ENCODE measurements around the gene PSMB8.
"Not testable (repeated sequence)": the region's sequence is repeated elsewhere in the genome, so short reads cannot be mapped to it uniquely, and the experiment has no call there.

The PSMB8 gene

GRCh38 chr6:32816746-32817204, 27.1 kb downstream of the PSMB8 start, which contains the start of gene HLA-DOB:
HLA-DOB (minus strand) TSS chr6:32817002; CDS start chr6:32816951, 51 bp downstream.
- peaks cover 20% of the 10 kb centered on the region for H3K4me1 Mint-ChIP-seq
- no peaks in the 10 kb centered on the region for H3K36me3 Mint-ChIP-seq (ENCODE audit: low read depth)
- peaks cover 33% of the 10 kb centered on the region for H3K27me3 Mint-ChIP-seq (ENCODE audit: low read depth, poor library complexity)
- TF ChIP-seq CTCF (IDR thresholded peaks at IDR 0.05) = no peak
- H3K27ac Mint-ChIP-seq = no peak within 1 kb of the TSS
- no peak for DNase-seq
- no peaks in the 10 kb centered on the region for H3K9me3 Mint-ChIP-seq
- H3K4me3 Mint-ChIP-seq = no peak within 1 kb of the TSS

GRCh38 chr6:32815996-32816395, 27.9 kb downstream of the PSMB8 start:
- H3K9me3 Mint-ChIP-seq = no peaks in the 10 kb centered on the region
- no peak overlapping the region for H3K27ac Mint-ChIP-seq
- DNase-seq = no peak
- H3K36me3 Mint-ChIP-seq (ENCODE audit: low read depth) = no peaks in the 10 kb centered on the region
- H3K27me3 Mint-ChIP-seq (ENCODE audit: low read depth, poor library complexity) = peaks cover 33% of the 10 kb centered on the region
- peaks cover 20% of the 10 kb centered on the region for H3K4me1 Mint-ChIP-seq
- TF ChIP-seq CTCF (IDR thresholded peaks at IDR 0.05) = no peak
- H3K4me3 Mint-ChIP-seq = no peak overlapping the region

GRCh38 chr6:32815115-32815514, 28.7 kb downstream of the PSMB8 start:
- no peak overlapping the region for H3K4me3 Mint-ChIP-seq
- no peak for DNase-seq
- H3K4me1 Mint-ChIP-seq = peaks cover 20% of the 10 kb centered on the region
- H3K36me3 Mint-ChIP-seq (ENCODE audit: low read depth) = no peaks in the 10 kb centered on the region
- H3K27me3 Mint-ChIP-seq (ENCODE audit: low read depth, poor library complexity) = peaks cover 27% of the 10 kb centered on the region
- H3K27ac Mint-ChIP-seq = no peak overlapping the region
- no peaks in the 10 kb centered on the region for H3K9me3 Mint-ChIP-seq
- TF ChIP-seq CTCF (IDR thresholded peaks at IDR 0.05) = no peak

GRCh38 chr6:32814145-32814544, 29.7 kb downstream of the PSMB8 start:
- H3K27me3 Mint-ChIP-seq (ENCODE audit: low read depth, poor library complexity) = peaks cover 19% of the 10 kb centered on the region
- no peak for TF ChIP-seq CTCF (IDR thresholded peaks at IDR 0.05)
- H3K9me3 Mint-ChIP-seq = no peaks in the 10 kb centered on the region
- H3K36me3 Mint-ChIP-seq (ENCODE audit: low read depth) = no peaks in the 10 kb centered on the region
- peaks cover 12% of the 10 kb centered on the region for H3K4me1 Mint-ChIP-seq
- H3K4me3 Mint-ChIP-seq = no peak overlapping the region
- no peak for DNase-seq
- no peak overlapping the region for H3K27ac Mint-ChIP-seq

GRCh38 chr6:32809171-32809570, 34.7 kb downstream of the PSMB8 start:
- peaks cover 19% of the 10 kb centered on the region for H3K27me3 Mint-ChIP-seq (ENCODE audit: low read depth, poor library complexity)
- TF ChIP-seq CTCF (IDR thresholded peaks at IDR 0.05) = no peak
- H3K36me3 Mint-ChIP-seq (ENCODE audit: low read depth) = no peaks in the 10 kb centered on the region
- no peak for DNase-seq
- H3K9me3 Mint-ChIP-seq = no peaks in the 10 kb centered on the region
- no peak overlapping the region for H3K27ac Mint-ChIP-seq
- H3K4me1 Mint-ChIP-seq = peaks cover under 1% of the 10 kb centered on the region
- H3K4me3 Mint-ChIP-seq = no peak overlapping the region

GRCh38 chr6:32807020-32807580, 36.7 kb downstream of the PSMB8 start:
- Mint-ChIP-seq H3K9me3 (no peaks in the 10 kb centered on the region), H3K4me1 (no peaks in the 10 kb centered on the region), H3K27me3 (ENCODE audit: low read depth, poor library complexity) (peaks cover 36% of the 10 kb centered on the region), H3K4me3 (no peak overlapping the region), H3K36me3 (ENCODE audit: low read depth) (no peaks in the 10 kb centered on the region), H3K27ac (no peak overlapping the region)
- TF ChIP-seq CTCF (IDR thresholded peaks at IDR 0.05) = no peak
- DNase-seq = no peak

- DNase-seq; H3K4me3 Mint-ChIP-seq; H3K9me3 Mint-ChIP-seq; H3K27ac Mint-ChIP-seq; H3K36me3 Mint-ChIP-seq (ENCODE audit: low read depth); H3K4me1 Mint-ChIP-seq: not testable (repeated sequence)
- peaks cover 51% of the 10 kb centered on the region for H3K27me3 Mint-ChIP-seq (ENCODE audit: low read depth, poor library complexity)
These were observed 38.4 kb downstream of the PSMB8 start for GRCh38 chr6:32805404-32805803.
